ENCODE results near the gene HAND1. TPM values are rescaled to one million over a fixed set of nuclear protein-coding genes. Genes with fewer than 3 reads are reported as not detected.

Gene HAND1
- total RNA-seq, 2 donors from 2014 or later: not detected

- Mint-ChIP-seq H3K9me3 (no peaks in the 10 kb centered on the region), H3K27me3 (peaks cover 44 to 51% of the 10 kb centered on the region in 2 donors), H3K4me3 (no peak overlapping the region), H3K4me1 (ENCODE audit: low read depth in 2 of 2) (peaks cover 14 to 19% of the 10 kb centered on the region in 2 donors), H3K27ac (no peak overlapping the region), H3K36me3 (no peaks in the 10 kb centered on the region)
- DNase-seq (ENCODE audit: low spot score) (no peak), ATAC-seq (no peak)
These were observed 7.9 kb downstream of the HAND1 start for GRCh38 chr5:154470137-154470536.

- peak; percentile 87 to 89 for ATAC-seq
- Mint-ChIP-seq H3K36me3 (no peaks in the 10 kb centered on the region), H3K27me3 (peaks cover 26 to 28% of the 10 kb centered on the region in 2 donors), H3K4me1 (ENCODE audit: low read depth in 2 of 2) (peaks cover 0 to 4% of the 10 kb centered on the region in 2 donors), H3K4me3 (no peak overlapping the region), H3K27ac (no peak overlapping the region), H3K9me3 (no peaks in the 10 kb centered on the region)
- DNase-seq (ENCODE audit: low spot score): peak; percentile 78
These were observed 10.2 kb downstream of the HAND1 start for GRCh38 chr5:154467655-154468354.

- H3K9me3 Mint-ChIP-seq: no peaks in the 10 kb centered on the region
- H3K4me3 Mint-ChIP-seq: no peak overlapping the region
- DNase-seq (ENCODE audit: low spot score) (no peak), ATAC-seq (no peak)
- H3K27ac Mint-ChIP-seq: no peak overlapping the region
- no peaks in the 10 kb centered on the region for H3K36me3 Mint-ChIP-seq
- peaks cover 22 to 23% of the 10 kb centered on the region in 2 donors for H3K27me3 Mint-ChIP-seq
- H3K4me1 Mint-ChIP-seq (ENCODE audit: low read depth in 2 of 2): peaks cover 0 to 4% of the 10 kb centered on the region in 2 donors
These were observed 11.4 kb downstream of the HAND1 start for GRCh38 chr5:154466671-154467070.

GRCh38 chr5:154466147-154466546 lies 11.9 kb downstream of the HAND1 start:
- no peak overlapping the region for H3K27ac Mint-ChIP-seq
- H3K4me3 Mint-ChIP-seq: no peak overlapping the region
- no peaks in the 10 kb centered on the region for H3K36me3 Mint-ChIP-seq
- DNase-seq (ENCODE audit: low spot score): no peak
- ATAC-seq: no peak
- H3K9me3 Mint-ChIP-seq: no peaks in the 10 kb centered on the region
- peaks cover 0 to 4% of the 10 kb centered on the region in 2 donors for H3K4me1 Mint-ChIP-seq (ENCODE audit: low read depth in 2 of 2)
- peaks cover 17 to 20% of the 10 kb centered on the region in 2 donors for H3K27me3 Mint-ChIP-seq

- peak in 1 of 2 donors; percentile 51 for ATAC-seq
- Mint-ChIP-seq H3K4me1 (ENCODE audit: low read depth in 2 of 2) (peaks cover 0 to 4% of the 10 kb centered on the region in 2 donors), H3K9me3 (no peaks in the 10 kb centered on the region), H3K27me3 (peaks cover 7 to 11% of the 10 kb centered on the region in 2 donors), H3K4me3 (no peak overlapping the region), H3K36me3 (no peaks in the 10 kb centered on the region), H3K27ac (no peak overlapping the region)
- no peak for DNase-seq (ENCODE audit: low spot score)
These were observed 12.9 kb downstream of the HAND1 start for GRCh38 chr5:154465169-154465568.

DNA sequence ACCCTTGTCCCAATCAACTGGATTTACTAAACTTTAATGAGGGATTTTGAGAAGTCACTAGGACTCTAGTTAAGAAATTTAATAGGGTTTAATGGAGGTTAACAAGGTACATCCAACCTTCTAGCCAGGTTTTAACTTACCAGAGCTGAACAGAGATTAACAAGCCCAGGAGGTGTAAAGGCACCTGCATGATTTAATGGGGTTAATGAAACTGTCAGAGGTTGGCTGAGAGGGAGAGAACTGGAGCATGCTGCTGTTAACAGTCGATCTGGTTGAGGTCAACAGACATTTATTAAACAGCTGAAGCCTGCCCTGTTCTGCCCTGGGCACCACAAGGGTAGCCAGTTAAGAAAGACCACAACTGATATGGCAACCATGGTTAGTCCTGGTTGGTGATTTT lies 13.6 kb downstream of the HAND1 start:
- H3K36me3 Mint-ChIP-seq: no peaks in the 10 kb centered on the region
- peaks cover 0 to 7% of the 10 kb centered on the region in 2 donors for H3K27me3 Mint-ChIP-seq
- DNase-seq (ENCODE audit: low spot score) (no peak), ATAC-seq (no peak)
- H3K27ac Mint-ChIP-seq: no peak overlapping the region
- no peaks in the 10 kb centered on the region for H3K9me3 Mint-ChIP-seq
- peaks cover 0 to 4% of the 10 kb centered on the region in 2 donors for H3K4me1 Mint-ChIP-seq (ENCODE audit: low read depth in 2 of 2)
- no peak overlapping the region for H3K4me3 Mint-ChIP-seq

GRCh38 chr5:154461531-154461930 lies 16.5 kb downstream of the HAND1 start:
- Mint-ChIP-seq H3K4me3 (no peak overlapping the region), H3K4me1 (ENCODE audit: low read depth in 2 of 2) (no peaks in the 10 kb centered on the region), H3K27me3 (no peaks in the 10 kb centered on the region), H3K36me3 (no peaks in the 10 kb centered on the region), H3K9me3 (no peaks in the 10 kb centered on the region), H3K27ac (no peak overlapping the region)
- ATAC-seq (no peak), DNase-seq (ENCODE audit: low spot score) (no peak)

GRCh38 chr5:154460172-154460571 lies 17.9 kb downstream of the HAND1 start:
- DNase-seq (ENCODE audit: low spot score) (no peak), ATAC-seq (no peak)
- Mint-ChIP-seq H3K36me3 (peaks cover 4% of the 10 kb centered on the region), H3K27ac (no peak overlapping the region), H3K4me3 (no peak overlapping the region), H3K27me3 (no peaks in the 10 kb centered on the region), H3K9me3 (no peaks in the 10 kb centered on the region), H3K4me1 (ENCODE audit: low read depth in 2 of 2) (no peaks in the 10 kb centered on the region)

GRCh38 chr5:154459015-154459414 lies 19.0 kb downstream of the HAND1 start:
- no peak overlapping the region for H3K27ac Mint-ChIP-seq
- peaks cover 9% of the 10 kb centered on the region for H3K36me3 Mint-ChIP-seq
- no peak overlapping the region for H3K4me3 Mint-ChIP-seq
- DNase-seq (ENCODE audit: low spot score) (no peak), ATAC-seq (no peak)
- H3K9me3 Mint-ChIP-seq: no peaks in the 10 kb centered on the region
- no peaks in the 10 kb centered on the region for H3K27me3 Mint-ChIP-seq
- no peaks in the 10 kb centered on the region for H3K4me1 Mint-ChIP-seq (ENCODE audit: low read depth in 2 of 2)

DNA sequence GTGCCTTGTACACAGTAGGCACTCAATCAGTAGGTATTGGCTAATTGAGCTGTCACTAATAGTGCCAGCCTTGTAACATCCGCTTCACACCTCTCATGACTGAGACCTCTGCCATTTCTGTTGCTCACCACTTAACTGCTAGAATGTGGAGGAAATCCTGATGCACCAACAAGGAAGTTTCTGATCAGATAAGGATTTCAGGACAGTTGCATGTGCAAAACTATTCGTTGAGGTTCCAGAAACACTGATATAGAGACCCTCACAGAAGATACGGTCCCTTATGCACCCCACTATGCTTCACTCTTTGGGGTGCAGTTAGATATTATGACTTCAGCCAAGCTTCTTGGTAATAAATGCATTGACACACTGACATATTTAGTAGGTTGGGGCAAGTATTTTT lies 21.5 kb downstream of the HAND1 start:
- Mint-ChIP-seq H3K27me3 (no peaks in the 10 kb centered on the region), H3K27ac (no peak overlapping the region), H3K4me3 (no peak overlapping the region), H3K9me3 (no peaks in the 10 kb centered on the region), H3K36me3 (peaks cover 25% of the 10 kb centered on the region), H3K4me1 (ENCODE audit: low read depth in 2 of 2) (peaks cover 4 to 10% of the 10 kb centered on the region in 2 donors)
- DNase-seq (ENCODE audit: low spot score) (no peak), ATAC-seq (no peak)

DNA sequence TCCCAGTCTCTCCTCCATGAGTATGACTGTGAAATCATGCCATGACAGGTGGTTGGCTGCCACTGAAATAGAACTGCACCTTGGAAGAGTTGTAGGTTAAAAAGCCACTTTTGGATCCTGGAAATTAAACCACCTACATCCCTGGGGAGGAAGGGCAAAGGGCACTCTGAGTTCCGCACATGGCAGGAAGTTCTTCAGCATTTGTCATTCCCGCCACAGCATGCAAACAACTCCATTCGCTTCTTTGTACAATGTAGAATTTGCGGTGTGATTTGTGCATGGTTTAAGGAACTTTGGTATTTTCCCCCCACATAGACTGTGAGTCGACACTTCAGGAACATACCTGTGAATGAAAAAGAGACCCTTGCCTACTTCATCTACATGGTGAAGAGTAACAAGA lies 22.4 kb downstream of the HAND1 start:
- peaks cover 27% of the 10 kb centered on the region for H3K36me3 Mint-ChIP-seq
- peaks cover 8 to 11% of the 10 kb centered on the region in 2 donors for H3K4me1 Mint-ChIP-seq (ENCODE audit: low read depth in 2 of 2)
- DNase-seq (ENCODE audit: low spot score): no peak
- H3K9me3 Mint-ChIP-seq: no peaks in the 10 kb centered on the region
- no peak overlapping the region for H3K27ac Mint-ChIP-seq
- H3K27me3 Mint-ChIP-seq: no peaks in the 10 kb centered on the region
- no peak overlapping the region for H3K4me3 Mint-ChIP-seq
- ATAC-seq: no peak

- DNase-seq (ENCODE audit: low spot score): no peak
- H3K27me3 Mint-ChIP-seq: no peaks in the 10 kb centered on the region
- H3K27ac Mint-ChIP-seq: no peak overlapping the region
- H3K36me3 Mint-ChIP-seq: peaks cover 27% of the 10 kb centered on the region
- H3K4me1 Mint-ChIP-seq (ENCODE audit: low read depth in 2 of 2): peaks cover 32 to 36% of the 10 kb centered on the region in 2 donors
- no peak for ATAC-seq
- no peaks in the 10 kb centered on the region for H3K9me3 Mint-ChIP-seq
- no peak overlapping the region for H3K4me3 Mint-ChIP-seq
These were observed 26.1 kb downstream of the HAND1 start for GRCh38 chr5:154451957-154452356.

GRCh38 chr5:154449786-154450185 lies 28.2 kb downstream of the HAND1 start:
- H3K36me3 Mint-ChIP-seq: peaks cover 31% of the 10 kb centered on the region

DNA sequence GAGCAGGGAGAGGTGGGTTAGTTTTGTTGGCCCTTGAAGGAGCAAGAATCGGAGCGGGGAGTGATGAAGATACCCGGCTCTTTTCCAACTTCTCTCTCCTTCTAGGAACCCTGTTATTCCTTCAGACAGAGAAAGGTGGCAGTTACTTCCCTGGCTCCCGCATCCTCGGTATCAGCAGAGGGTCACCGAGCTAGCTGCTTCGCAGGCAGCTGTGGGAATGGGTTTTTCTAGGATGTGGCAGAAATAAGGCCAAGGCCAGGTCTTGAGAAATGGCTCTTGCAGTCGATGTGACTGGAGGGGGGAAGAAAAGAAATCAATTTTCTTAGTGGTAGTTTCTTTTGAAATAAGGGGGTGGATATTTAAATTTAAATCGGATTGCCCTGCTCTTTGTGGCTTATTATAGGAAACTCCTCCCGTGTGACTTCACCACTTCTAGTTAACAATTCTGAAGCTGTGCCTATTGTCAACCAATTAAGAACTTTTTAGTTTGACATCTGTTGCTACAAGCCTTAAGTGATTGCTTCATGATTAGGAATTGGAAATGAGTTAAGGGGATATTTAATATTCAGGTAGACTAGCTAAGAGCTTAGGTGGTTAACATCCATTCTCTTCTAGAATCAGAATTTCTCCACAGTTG lies 30.8 kb downstream of the HAND1 start:
- Mint-ChIP-seq H3K27ac (peak overlapping the region; percentile 52 to 80), H3K4me1 (ENCODE audit: low read depth in 2 of 2) (peaks cover 45 to 59% of the 10 kb centered on the region in 2 donors), H3K27me3 (no peaks in the 10 kb centered on the region), H3K9me3 (no peaks in the 10 kb centered on the region), H3K4me3 (peak overlapping the region; percentile 81), H3K36me3 (peaks cover 17% of the 10 kb centered on the region)
- no peak for DNase-seq (ENCODE audit: low spot score)
- no peak for ATAC-seq

More at GRCh38 chr5:154449786-154450185, 28.2 kb downstream of the HAND1 start:
- ATAC-seq: no peak
- Mint-ChIP-seq H3K27me3 (no peaks in the 10 kb centered on the region), H3K9me3 (no peaks in the 10 kb centered on the region), H3K27ac (no peak overlapping the region), H3K4me3 (no peak overlapping the region), H3K4me1 (ENCODE audit: low read depth in 2 of 2) (peaks cover 43 to 48% of the 10 kb centered on the region in 2 donors)
- DNase-seq (ENCODE audit: low spot score): no peak
